Measurements from ENCODE around the gene COPS6. TPM values are rescaled to one million over a fixed set of nuclear protein-coding genes. Genes with fewer than 3 reads are reported as not detected.

The COPS6 gene
- total RNA-seq: 100 to 1,000 TPM; 105 to 120 (median 112) TPM

DNA sequence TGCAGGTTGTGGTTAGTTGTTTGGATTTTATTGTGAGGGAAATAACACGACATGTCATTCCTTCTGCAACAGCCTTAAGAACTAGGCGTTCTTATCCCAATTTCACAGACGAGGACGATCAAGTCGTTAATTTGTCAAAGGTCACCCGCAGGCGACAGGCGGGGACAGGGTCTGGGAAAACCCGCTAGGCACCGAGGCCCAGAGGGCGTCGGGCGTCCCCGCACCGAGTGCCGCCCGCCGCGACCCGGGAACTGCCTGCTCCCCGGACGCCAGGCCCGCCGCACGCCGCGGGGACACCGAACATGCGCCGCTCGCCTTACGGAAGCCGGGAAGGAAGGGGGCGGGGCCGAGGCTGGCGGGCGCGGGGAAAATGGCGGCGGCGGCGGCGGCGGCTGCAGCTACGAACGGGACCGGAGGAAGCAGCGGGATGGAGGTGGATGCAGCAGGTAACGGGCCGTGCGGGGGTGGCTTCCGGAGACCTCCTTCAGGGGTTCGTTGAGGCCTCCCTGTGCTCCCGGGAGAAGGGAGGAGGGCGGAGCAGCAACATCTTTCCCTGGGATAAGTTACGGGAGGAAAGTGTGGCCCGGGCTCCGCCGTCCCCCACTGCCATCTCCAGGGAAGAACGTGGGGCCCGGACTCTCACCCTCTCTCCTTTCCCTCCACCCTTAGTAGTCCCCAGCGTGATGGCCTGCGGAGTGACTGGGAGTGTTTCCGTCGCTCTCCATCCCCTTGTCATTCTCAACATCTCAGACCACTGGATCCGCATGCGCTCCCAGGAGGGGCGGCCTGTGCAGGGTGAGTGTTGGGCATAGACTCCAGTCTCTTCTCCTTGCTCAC is at the start of gene COPS6:
Gene COPS6 (plus strand): TSS at position 349 of the 837 bp plus-strand sequence. CDS start 22 bp downstream, at position 371.
- no peaks in the 10 kb centered on the region for H3K9me3 Mint-ChIP-seq
- DNase-seq: peak; percentile 83
- H3K27me3 Mint-ChIP-seq (ENCODE audit: low read depth): no peaks in the 10 kb centered on the region
- peaks cover 22% of the 10 kb centered on the region for H3K36me3 Mint-ChIP-seq (ENCODE audit: insufficient read depth)
- ATAC-seq: peak; percentile 54 to 66
- peaks cover 20% of the 10 kb centered on the region for H3K4me1 Mint-ChIP-seq (ENCODE audit: low read depth)
- H3K4me3 Mint-ChIP-seq: peak within 1 kb of the TSS; percentile 85

DNA sequence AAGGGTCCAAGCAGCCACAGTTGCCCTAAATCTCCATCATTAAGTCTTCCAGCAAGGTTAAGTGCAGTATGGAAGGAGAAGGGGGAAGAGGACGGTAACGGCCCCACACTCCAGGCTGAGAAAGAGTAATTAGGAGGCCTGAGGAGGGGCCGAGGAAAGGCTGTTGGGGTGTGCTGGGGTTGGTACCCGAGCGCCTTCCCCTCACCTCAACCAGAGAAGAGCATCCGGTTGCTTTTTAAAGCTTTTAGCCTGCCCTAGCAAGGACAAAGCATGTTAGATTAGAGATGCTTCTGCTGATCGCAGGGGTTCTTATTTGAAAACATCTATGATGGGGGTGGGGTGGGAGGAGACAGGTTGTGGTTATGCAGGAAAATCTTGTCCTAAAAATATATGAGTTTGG is 48.2 kb upstream of the COPS6 start:
- Mint-ChIP-seq H3K4me1 (ENCODE audit: low read depth) (peaks cover 14% of the 10 kb centered on the region), H3K4me3 (no peak overlapping the region), H3K27me3 (ENCODE audit: low read depth) (no peaks in the 10 kb centered on the region), H3K36me3 (ENCODE audit: insufficient read depth) (peaks cover 14% of the 10 kb centered on the region), H3K9me3 (no peaks in the 10 kb centered on the region)
- ATAC-seq (no peak), DNase-seq (no peak)

DNA sequence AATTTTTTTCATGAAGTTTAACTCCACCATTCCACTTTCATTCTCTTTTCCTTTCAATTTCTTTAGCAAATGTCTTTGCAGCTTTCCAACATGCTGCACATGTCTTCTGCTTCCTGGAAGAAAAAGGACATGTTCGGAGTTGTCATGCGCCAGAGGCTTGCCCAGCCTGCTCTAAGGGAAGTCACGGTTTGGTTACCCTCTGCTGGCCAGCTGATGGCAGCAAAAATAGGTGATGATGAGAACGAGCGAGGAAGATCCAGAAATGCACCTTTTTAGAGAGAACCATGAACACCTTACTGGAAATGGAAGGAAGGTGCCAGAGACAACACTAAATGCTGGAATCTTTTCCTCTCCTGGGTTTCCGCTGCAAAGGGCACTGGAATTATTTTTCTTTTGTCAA is 44.1 kb upstream of the COPS6 start:
- Mint-ChIP-seq H3K36me3 (ENCODE audit: insufficient read depth) (no peaks in the 10 kb centered on the region), H3K9me3 (no peaks in the 10 kb centered on the region), H3K4me1 (ENCODE audit: low read depth) (peaks cover 14% of the 10 kb centered on the region), H3K4me3 (no peak overlapping the region), H3K27me3 (ENCODE audit: low read depth) (no peaks in the 10 kb centered on the region)
- no peak for DNase-seq
- no peak for ATAC-seq

DNA sequence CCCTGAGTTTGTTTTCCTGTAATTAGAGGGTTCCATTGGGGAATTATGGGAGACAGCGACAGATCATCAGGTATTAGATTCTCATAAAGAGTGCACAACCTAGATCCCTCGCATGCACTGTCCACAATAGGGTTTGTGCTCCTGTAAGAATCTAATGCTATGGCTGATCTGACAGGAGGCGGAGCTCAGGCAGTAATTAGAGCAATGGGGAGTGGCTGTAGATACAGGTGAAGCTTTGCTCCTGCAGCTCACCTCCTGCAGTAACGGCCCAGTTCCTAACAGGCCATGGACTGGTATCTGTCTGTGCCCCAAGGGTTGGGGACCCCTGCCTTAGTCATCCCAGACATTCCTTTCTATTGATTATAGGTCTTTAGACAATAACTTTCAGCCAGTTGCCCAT is 40.1 kb upstream of the COPS6 start:
- no peaks in the 10 kb centered on the region for H3K27me3 Mint-ChIP-seq (ENCODE audit: low read depth)
- no peak for DNase-seq
- no peak for ATAC-seq
- no peaks in the 10 kb centered on the region for H3K9me3 Mint-ChIP-seq
- H3K4me3 Mint-ChIP-seq: peak overlapping the region; percentile 66
- H3K4me1 Mint-ChIP-seq (ENCODE audit: low read depth): peaks cover 13% of the 10 kb centered on the region
- no peaks in the 10 kb centered on the region for H3K36me3 Mint-ChIP-seq (ENCODE audit: insufficient read depth)

DNA sequence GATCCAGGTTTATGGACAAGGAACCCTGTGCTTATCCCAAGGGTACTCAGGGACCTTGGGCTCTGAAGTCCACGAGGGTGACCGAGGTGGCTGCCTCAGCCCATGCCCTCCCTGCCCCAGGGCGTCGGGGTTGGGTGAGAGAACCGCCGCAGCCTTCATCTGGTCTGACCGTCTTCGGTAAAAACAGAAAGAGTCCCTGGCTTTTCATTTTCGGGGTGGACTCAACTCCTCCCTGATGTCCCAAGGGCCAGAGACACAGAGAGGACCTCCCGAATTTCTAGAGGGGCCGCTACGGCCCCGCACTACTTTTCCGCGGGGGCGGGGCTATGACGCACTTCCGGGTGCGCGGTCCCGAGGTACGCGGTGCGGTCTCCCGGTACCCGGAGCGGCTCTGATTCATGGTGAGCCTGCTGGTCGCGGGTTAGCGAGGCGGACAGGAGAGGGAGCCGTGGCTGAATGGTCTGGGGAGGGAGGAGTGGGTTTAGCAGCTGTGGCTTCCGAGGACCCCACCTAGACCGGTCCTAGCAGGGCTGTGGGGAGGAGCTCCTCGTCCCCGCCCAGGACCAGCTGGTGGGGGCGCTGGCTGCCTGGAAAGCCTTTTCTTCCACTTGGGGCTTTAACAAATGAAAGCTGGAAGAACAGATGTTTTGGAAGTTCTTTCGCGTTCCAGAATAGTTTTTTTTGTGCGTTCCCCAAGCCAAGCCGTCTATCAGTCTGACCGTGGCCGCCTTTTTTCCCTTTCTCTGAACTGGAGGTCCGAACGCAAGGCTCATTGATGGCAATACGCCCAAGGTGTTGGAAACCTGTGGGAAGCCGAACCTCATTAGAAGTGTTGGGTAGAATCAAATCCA is 39.1 kb upstream of the COPS6 start, which contains the start of gene ZSCAN21:
Gene ZSCAN21 (plus strand): TSS at position 334 of the 851 bp plus-strand sequence. CDS start 7,233 bp downstream, outside the sequence.
- H3K4me1 Mint-ChIP-seq (ENCODE audit: low read depth): peaks cover 12% of the 10 kb centered on the region
- no peaks in the 10 kb centered on the region for H3K9me3 Mint-ChIP-seq
- no peaks in the 10 kb centered on the region for H3K27me3 Mint-ChIP-seq (ENCODE audit: low read depth)
- peak; percentile 95 to 98 for ATAC-seq
- DNase-seq: peak; percentile 79
- no peaks in the 10 kb centered on the region for H3K36me3 Mint-ChIP-seq (ENCODE audit: insufficient read depth)
- peak within 1 kb of the TSS; percentile 91 for H3K4me3 Mint-ChIP-seq

DNA sequence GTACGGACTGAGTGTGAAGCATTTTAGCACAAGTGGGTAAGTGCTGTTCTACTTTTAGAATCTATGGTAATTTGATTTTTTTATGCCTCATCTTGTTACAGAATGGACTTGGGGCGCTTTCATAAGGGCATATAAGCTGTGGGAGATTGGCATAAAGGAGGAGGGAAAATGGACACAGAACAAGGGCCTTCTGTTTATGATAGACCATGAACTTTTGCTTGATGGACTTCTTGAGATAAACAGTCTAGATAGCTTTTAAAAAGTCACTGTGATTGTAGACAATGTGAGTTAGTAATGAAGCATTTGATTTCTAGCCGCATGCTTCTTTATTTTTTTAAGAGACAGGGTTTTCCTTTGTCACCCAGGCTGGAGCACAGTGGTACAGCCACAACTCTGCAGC is 37.2 kb upstream of the COPS6 start:
- Mint-ChIP-seq H3K4me1 (ENCODE audit: low read depth) (peaks cover 11% of the 10 kb centered on the region), H3K9me3 (no peaks in the 10 kb centered on the region), H3K27me3 (ENCODE audit: low read depth) (no peaks in the 10 kb centered on the region), H3K36me3 (ENCODE audit: insufficient read depth) (no peaks in the 10 kb centered on the region), H3K4me3 (peak overlapping the region; percentile 14)
- no peak for DNase-seq
- ATAC-seq: no peak

DNA sequence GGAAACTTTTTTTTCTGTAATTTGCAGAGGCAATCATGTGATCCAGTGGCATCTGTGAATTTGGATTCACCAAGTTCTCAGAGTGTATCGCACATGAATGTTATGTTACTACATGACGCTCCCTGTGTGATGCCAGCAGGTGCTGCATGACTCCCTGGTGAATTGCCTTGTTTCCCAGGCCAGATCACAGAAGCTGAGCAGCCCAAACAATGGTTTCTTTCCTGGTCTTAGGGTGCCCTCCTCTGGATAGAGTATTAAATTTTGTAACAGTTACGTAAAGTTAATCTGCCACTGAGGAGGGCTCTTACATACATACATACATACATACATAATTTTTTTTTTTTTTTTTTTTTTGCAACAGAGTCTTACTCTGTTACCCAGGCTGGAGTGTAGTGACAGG is 35.6 kb upstream of the COPS6 start:
- peaks cover 4% of the 10 kb centered on the region for H3K36me3 Mint-ChIP-seq (ENCODE audit: insufficient read depth)
- no peaks in the 10 kb centered on the region for H3K27me3 Mint-ChIP-seq (ENCODE audit: low read depth)
- peaks cover 11% of the 10 kb centered on the region for H3K4me1 Mint-ChIP-seq (ENCODE audit: low read depth)
- no peak overlapping the region for H3K4me3 Mint-ChIP-seq
- ATAC-seq: no peak
- no peak for DNase-seq
- no peaks in the 10 kb centered on the region for H3K9me3 Mint-ChIP-seq

DNA sequence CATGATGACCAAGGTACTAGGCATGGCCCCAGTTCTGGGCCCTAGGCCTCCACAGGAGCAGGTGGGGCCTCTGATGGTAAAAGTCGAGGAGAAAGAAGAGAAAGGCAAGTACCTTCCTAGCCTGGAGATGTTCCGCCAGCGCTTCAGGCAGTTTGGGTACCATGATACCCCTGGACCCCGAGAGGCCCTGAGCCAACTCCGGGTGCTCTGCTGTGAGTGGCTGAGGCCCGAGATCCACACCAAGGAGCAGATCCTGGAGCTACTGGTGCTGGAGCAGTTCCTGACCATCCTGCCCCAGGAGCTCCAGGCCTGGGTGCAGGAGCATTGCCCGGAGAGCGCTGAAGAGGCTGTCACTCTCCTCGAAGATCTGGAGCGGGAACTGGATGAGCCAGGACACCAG is 31.8 kb upstream of the COPS6 start:
- peaks cover 12% of the 10 kb centered on the region for H3K36me3 Mint-ChIP-seq (ENCODE audit: insufficient read depth)
- no peaks in the 10 kb centered on the region for H3K27me3 Mint-ChIP-seq (ENCODE audit: low read depth)
- no peaks in the 10 kb centered on the region for H3K9me3 Mint-ChIP-seq
- ATAC-seq: no peak
- H3K4me3 Mint-ChIP-seq: no peak overlapping the region
- H3K4me1 Mint-ChIP-seq (ENCODE audit: low read depth): no peaks in the 10 kb centered on the region
- no peak for DNase-seq

DNA sequence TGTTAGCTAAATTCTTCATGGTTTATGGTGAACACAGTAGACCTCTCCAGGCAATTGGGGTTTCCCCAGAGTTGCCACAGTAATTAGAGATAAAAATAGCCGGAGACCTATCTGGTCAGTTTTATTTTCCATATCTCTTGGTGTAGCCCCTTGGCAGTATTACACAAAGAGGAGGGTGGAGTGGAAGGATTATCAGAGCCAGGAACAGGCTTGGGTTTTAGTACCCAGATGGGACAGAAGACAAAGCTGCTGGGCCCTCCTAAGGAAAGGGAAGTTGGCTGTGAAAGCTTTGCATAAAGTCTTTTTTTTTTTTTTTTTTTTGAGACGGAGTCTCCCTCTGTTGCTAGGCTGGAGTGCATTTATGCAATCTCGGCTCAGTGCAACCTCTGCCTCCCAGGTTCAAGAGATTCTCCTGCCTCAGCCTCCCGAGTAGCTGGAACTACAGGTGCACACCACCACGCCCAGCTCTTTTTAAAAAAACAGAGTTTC is 29.5 kb upstream of the COPS6 start:
- no peaks in the 10 kb centered on the region for H3K27me3 Mint-ChIP-seq (ENCODE audit: low read depth)
- H3K9me3 Mint-ChIP-seq: no peaks in the 10 kb centered on the region
- H3K36me3 Mint-ChIP-seq (ENCODE audit: insufficient read depth): peaks cover 20% of the 10 kb centered on the region
- DNase-seq: no peak
- no peaks in the 10 kb centered on the region for H3K4me1 Mint-ChIP-seq (ENCODE audit: low read depth)
- H3K4me3 Mint-ChIP-seq: no peak overlapping the region
- ATAC-seq: no peak

DNA sequence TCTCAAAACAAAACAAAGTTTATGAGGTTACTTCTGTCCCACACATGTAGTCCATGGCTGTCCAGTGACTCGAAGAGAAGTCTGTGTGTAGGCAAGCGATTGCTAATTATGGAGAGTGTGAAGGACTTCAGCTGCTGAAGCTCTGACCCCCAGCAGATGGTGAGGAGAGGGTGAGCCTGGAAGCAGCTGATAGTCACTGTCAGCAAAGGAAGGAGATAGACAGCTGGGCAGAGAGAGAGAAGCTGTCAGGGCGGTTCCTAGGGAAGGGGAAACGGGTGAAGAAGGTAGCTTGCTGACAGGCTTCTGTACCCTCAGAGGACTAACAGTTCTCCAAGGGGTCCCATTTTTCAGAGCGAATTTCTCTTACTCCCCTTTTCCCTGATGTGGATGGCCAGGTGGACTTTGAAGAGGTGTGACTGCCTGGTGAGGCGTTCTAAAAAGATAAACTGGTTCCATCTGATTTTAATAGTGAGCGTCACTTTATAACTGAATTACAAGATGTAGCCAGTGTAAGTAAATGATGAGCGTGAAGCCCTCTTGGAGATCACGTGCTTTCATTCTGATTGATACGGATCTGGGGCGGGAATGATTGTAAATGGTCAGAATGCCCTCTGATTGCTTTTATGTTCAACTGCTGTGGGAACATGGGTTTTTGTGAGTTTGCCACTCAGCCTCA is 27.1 kb upstream of the COPS6 start:
- peaks cover 27% of the 10 kb centered on the region for H3K36me3 Mint-ChIP-seq (ENCODE audit: insufficient read depth)
- H3K4me3 Mint-ChIP-seq: no peak overlapping the region
- no peak for ATAC-seq
- no peaks in the 10 kb centered on the region for H3K4me1 Mint-ChIP-seq (ENCODE audit: low read depth)
- H3K27me3 Mint-ChIP-seq (ENCODE audit: low read depth): no peaks in the 10 kb centered on the region
- DNase-seq: no peak
- no peaks in the 10 kb centered on the region for H3K9me3 Mint-ChIP-seq

DNA sequence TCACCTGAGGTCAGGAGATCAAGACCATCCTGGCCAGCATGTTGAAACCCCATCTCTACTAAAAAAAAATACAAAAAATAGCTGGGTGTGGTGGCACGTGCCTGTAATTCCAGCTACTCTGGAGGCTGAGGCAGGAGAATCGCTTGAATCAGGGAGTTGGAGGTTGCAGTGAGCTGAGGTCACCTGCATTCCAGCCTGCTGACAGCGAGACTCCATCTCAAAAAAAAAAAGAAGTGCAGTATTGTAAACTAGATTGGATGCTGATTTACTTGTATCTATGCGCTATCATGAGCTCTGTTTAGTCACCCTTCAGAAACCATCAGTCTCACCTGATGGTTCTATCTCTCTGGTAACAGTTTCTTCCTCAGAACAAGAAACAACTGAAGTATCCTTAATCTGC is 25.4 kb upstream of the COPS6 start:
- Mint-ChIP-seq H3K9me3 (no peaks in the 10 kb centered on the region), H3K4me1 (ENCODE audit: low read depth) (no peaks in the 10 kb centered on the region), H3K27me3 (ENCODE audit: low read depth) (no peaks in the 10 kb centered on the region), H3K4me3 (no peak overlapping the region), H3K36me3 (ENCODE audit: insufficient read depth) (peaks cover 25% of the 10 kb centered on the region)
- DNase-seq (no peak), ATAC-seq (no peak)

DNA sequence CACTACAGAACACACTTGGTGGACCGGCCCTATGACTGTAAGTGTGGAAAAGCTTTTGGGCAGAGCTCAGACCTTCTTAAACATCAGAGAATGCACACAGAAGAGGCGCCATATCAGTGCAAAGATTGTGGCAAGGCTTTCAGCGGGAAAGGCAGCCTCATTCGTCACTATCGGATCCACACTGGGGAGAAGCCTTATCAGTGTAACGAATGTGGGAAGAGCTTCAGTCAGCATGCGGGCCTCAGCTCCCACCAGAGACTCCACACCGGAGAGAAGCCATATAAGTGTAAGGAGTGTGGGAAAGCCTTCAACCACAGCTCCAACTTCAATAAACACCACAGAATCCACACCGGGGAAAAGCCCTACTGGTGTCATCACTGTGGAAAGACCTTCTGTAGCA is 24.6 kb upstream of the COPS6 start:
- H3K36me3 Mint-ChIP-seq (ENCODE audit: insufficient read depth): peaks cover 25% of the 10 kb centered on the region
- DNase-seq (no peak), ATAC-seq (no peak)
- no peak overlapping the region for H3K4me3 Mint-ChIP-seq
- no peaks in the 10 kb centered on the region for H3K4me1 Mint-ChIP-seq (ENCODE audit: low read depth)
- no peaks in the 10 kb centered on the region for H3K9me3 Mint-ChIP-seq
- no peaks in the 10 kb centered on the region for H3K27me3 Mint-ChIP-seq (ENCODE audit: low read depth)

DNA sequence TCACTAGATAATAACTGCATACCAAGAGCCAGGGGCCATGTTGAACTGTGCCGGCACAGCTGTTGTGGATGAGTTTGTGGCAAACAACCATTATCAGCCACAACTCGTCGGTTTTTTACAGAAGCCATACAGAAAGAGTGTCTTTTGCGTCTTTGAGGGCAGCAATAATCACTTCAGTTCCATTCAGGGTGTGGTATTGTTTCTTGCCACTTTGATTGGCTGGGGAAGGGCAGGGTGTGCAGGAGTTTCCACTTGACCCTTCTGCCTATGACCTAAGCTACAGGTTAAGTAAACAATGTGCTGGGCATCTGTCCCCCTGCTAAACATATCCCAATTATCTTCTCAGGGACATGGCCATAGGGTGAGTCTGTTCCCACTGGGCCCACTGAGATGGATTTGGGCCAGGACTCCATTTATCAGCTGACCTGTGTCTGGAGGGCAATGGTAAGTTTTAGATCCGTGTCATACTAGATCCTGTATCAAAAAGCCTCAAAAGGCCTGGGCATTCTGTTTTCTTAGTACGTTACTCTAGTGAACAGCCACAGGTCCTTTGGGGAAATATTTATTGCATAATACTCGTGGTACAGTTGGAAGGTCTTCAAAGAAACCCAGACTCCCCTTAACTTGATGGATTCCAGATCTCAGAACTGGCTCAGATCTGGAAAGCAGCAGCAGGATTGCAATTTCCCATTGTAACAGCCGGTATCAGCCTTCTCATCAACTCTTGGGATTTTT is 23.1 kb upstream of the COPS6 start:
- H3K4me1 Mint-ChIP-seq (ENCODE audit: low read depth): no peaks in the 10 kb centered on the region
- H3K9me3 Mint-ChIP-seq: no peaks in the 10 kb centered on the region
- DNase-seq (no peak), ATAC-seq (no peak)
- H3K36me3 Mint-ChIP-seq (ENCODE audit: insufficient read depth): peaks cover 34% of the 10 kb centered on the region
- no peak overlapping the region for H3K4me3 Mint-ChIP-seq
- no peaks in the 10 kb centered on the region for H3K27me3 Mint-ChIP-seq (ENCODE audit: low read depth)

All from activated T-cell treated with anti-CD3 and anti-CD28 coated beads, Interleukin-2, amount 50 U/mL, for 4 hours (primary cell).